22Rv1 (cell line): Measurements from ENCODE around the gene VPS13D.

Experiments used
- ZFX ChIP-seq: fragments of 450-650 bp; IDR thresholded peaks from 2 replicates; pipeline ENCODE4 v1.6.1; 2017; ENCODE audit warnings: antibody characterized with exemption, borderline replicate concordance
- TF ChIP-seq, protein P1 (sequence below): fragments of 450-650 bp; IDR thresholded peaks from 2 replicates; pipeline ENCODE4 v1.5.1; 2017; ENCODE audit warnings: mild to moderate bottlenecking

DNA sequence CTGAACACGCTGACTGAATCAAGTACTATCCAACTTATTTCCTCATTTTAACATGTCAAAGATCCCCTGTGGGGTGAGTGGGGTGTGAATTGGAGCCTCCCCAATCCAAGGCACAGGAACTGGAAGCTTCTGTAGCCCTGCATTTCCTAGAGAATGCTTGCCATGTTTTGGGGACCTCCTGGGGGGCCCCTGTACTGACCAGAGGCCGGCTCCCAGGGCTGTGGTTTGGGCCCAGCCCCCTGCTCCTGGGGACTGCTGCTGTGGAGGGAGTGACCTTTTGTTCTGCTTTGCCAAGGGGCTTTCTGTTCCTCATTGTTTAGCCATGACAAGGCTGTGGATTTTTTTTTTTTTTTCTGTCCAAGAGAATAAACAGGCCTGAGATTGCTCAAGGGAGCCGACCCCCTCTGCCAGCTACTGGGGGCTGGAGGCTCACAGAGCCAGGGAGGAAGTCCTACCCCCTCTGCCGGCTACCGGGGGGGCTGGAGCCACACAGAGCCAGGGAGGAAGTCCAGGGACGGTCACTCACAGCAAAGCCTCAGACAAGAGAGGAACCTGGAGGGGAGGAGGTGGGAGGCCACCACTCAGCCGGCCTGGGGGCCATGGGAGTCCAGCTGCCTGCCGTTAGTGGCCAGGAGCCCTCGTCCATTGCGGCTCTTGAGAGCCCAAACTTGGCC, 45.7 kb upstream of the VPS13D start:
- TF ChIP-seq, protein P1, sequence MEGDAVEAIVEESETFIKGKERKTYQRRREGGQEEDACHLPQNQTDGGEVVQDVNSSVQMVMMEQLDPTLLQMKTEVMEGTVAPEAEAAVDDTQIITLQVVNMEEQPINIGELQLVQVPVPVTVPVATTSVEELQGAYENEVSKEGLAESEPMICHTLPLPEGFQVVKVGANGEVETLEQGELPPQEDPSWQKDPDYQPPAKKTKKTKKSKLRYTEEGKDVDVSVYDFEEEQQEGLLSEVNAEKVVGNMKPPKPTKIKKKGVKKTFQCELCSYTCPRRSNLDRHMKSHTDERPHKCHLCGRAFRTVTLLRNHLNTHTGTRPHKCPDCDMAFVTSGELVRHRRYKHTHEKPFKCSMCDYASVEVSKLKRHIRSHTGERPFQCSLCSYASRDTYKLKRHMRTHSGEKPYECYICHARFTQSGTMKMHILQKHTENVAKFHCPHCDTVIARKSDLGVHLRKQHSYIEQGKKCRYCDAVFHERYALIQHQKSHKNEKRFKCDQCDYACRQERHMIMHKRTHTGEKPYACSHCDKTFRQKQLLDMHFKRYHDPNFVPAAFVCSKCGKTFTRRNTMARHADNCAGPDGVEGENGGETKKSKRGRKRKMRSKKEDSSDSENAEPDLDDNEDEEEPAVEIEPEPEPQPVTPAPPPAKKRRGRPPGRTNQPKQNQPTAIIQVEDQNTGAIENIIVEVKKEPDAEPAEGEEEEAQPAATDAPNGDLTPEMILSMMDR = no peak
- no peak for TF ChIP-seq ZFX
